ENCODE data around the gene TAS2R60.

GRCh38 chr7:143411976-143412708, 31.1 kb upstream of the TAS2R60 start:
- TF ChIP-seq CTCF (conservative IDR thresholded peaks at IDR 0.05; ENCODE audit: low read depth in 2 of 2) (no peak), EZH2 (IDR thresholded peaks at IDR 0.05; ENCODE audit: low read depth, unreplicated experiment) (no peak)
